H1 (cell line): ENCODE measurements around the gene KNDC1.

Experiments used
- CHD2 ChIP-seq: IDR thresholded peaks from 2 replicates; pipeline ENCODE4 v1.6.1; 2012; ENCODE audit warnings: low read length, improper control_type of control experiment
- EZH2 ChIP-seq: fragments of 200-600 bp; sonication (generic); IDR thresholded peaks from 2 replicates; pipeline ENCODE4 v1.7.1; 2012; ENCODE audit warnings: low read depth, mild to moderate bottlenecking, moderate library complexity, low read length, inconsistent platforms; ENCODE audit not compliant: severe bottlenecking
- NRF1 ChIP-seq: IDR thresholded peaks from 2 replicates; pipeline ENCODE4 v1.6.1; 2011; ENCODE audit warnings: mild to moderate bottlenecking, low read depth, low read length, improper control_type of control experiment
- POLR2AphosphoS5 ChIP-seq: IDR thresholded peaks from 2 replicates; pipeline ENCODE4 v1.6.1; 2011; ENCODE audit warnings: low read depth, low read length
- ZNF274 ChIP-seq: IDR thresholded peaks from 2 replicates; pipeline ENCODE4 v1.7.0; 2012; ENCODE audit warnings: low read length, borderline replicate concordance; ENCODE audit errors: extremely low read depth

DNA sequence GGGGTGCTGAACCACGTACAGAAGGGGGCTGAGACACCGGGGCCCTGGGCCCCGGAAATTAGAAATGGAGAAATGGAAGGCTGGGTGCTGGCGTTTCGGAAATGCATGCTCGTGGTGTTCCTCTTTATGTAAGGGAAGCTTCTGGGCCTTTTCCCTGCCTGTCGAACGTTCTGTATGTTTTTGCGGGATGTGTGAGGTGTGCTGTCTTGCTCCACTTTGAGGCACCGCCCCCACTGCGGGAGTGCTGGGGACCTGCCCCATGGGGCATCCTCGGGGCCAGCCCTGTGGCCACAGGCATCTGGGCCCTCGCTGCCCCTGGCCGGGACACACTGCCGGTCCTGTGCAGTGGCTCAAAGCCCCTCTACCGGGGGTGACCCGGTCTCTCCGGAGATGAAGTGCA, 75.9 kb downstream of the KNDC1 start:
- TF ChIP-seq ZNF274 (no peak), POLR2AphosphoS5 (no peak), EZH2 (no peak), CHD2 (no peak), NRF1 (no peak)
